GM19023 (cell line): ENCODE results near the gene EIF3L.
A peak's percentile ranks its signal among the peaks of the same experiment; 100 is the strongest.

ENCODE experiments used
- ATAC-seq: cut with Tn5 transposase; IDR thresholded peaks from one replicate; pipeline ENCODE4 v1.9.1; 2021; ENCODE audit warnings: mild to moderate bottlenecking, moderate library complexity; ENCODE audit not compliant: unreplicated experiment

Gene EIF3L

DNA sequence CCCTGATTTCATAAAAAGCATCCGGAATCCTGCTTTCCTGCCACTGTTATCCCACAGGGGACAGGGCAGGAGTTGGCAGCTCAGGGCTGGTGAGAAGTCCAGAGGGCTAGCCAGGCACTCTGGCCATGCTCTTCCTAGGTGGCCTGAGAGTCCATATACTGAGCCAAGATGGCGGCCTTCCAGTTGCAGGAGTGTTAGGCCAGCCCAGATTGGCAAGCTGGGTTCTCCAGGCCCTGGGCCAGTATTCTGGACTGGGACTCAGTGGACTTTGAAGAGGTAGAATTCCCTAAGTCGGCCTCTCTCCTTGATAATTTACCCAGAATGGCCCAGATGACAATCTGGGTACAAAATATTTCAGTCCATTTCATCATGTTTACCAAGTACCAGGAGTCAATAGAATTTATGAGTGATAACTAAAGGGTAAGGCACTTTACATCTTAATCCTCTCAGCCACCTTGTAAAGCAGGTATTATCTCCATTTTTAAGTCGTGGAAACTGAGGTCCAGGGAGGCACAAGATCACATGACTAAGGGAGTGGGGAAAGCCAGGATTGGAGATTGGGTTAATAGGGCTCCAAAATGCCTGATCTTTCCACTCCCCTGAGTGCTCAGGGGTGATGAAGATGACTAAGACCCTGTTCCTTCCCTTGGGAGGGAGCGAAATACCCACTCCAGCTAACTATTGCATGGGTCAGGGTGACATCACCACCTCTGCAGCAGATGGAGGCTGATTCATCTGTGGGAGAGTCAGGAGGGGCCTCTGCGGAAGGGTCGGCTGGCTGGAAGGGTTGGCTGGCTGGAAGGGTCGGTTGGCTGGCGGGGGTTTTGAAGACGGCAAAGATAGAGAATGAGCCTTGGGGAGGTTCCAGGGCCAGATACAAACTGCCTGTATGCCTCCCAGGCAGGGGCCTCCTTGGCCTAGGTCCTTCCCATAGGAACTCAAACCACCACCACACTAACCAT lies 55.6 kb downstream of the EIF3L start:
- ATAC-seq, result no peak

DNA sequence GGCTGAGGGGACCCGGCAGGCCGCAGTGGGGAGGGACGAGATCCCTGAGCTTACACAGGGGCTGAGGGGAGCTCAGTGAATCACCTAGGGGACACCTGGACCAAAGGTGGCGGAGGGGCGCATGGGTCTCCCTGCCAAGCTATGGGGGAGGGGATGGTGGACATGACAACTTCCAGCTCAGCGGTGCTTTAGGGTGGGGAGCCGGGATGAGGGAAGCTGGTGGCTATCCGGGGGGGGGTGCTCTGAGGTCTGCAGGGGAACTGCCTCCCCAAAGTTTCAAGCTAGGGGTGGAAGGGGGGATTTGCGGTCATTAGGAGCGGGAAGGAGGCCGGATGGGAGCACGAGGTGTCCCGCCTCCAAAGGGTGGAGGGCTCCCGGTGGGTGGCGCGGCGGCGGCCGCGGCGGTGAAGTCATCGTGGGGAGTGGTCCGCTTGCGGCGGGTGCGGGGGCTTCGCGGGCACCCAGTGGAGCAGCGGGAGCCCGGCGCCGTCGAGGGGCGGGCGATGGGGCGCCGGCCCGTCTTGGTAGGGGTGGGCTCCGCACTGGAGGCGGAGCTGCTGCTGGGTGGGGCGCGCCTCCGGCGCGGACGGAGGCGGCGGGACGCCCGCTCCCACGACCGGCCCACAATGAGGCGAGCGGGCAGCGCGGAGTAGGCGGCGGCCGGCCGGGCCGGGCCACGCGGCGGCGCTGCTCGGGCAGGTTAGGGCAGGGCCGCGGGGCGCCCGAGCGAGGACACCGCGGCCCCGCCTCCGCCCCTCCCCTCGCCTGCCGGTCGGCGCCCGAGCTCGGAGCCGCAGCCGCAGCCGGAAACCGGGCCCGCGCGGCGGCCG lies 56.5 kb downstream of the EIF3L start, which contains the start of gene MICALL1:
MICALL1 (plus strand) TSS at position 764 of the 830 bp plus-strand sequence. CDS start 126 bp downstream, outside the sequence.
- peak; percentile 80 for ATAC-seq

DNA sequence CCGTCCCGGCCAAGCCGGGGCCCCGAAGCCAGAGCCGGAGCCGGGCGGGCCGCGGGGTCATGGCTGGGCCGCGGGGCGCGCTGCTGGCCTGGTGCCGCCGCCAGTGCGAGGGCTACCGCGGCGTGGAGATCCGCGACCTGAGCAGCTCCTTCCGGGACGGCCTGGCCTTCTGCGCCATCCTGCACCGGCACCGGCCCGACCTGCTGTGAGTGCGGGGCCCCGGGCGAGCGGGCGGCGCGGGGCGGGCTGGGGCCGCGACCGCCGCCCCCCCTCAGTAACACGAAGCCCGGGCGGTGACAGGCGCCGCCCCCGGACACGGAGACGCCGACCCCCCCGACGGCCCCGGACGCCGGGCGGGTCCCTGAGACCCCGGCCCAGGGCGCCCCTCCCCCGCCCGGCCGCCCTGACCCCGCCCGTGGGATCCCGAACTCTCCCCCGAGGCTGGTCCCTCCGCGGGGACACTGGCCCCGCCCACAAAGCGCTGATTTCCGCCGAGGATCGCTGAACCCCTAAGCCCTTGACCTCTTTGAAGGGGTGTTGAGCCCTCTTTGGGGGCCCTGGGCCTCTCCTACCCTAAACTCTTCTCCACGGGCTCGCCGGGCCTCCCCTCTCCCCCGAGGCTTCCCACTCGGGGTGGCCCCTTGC lies 57.3 kb downstream of the EIF3L start:
- ATAC-seq, result peak; percentile 32

DNA sequence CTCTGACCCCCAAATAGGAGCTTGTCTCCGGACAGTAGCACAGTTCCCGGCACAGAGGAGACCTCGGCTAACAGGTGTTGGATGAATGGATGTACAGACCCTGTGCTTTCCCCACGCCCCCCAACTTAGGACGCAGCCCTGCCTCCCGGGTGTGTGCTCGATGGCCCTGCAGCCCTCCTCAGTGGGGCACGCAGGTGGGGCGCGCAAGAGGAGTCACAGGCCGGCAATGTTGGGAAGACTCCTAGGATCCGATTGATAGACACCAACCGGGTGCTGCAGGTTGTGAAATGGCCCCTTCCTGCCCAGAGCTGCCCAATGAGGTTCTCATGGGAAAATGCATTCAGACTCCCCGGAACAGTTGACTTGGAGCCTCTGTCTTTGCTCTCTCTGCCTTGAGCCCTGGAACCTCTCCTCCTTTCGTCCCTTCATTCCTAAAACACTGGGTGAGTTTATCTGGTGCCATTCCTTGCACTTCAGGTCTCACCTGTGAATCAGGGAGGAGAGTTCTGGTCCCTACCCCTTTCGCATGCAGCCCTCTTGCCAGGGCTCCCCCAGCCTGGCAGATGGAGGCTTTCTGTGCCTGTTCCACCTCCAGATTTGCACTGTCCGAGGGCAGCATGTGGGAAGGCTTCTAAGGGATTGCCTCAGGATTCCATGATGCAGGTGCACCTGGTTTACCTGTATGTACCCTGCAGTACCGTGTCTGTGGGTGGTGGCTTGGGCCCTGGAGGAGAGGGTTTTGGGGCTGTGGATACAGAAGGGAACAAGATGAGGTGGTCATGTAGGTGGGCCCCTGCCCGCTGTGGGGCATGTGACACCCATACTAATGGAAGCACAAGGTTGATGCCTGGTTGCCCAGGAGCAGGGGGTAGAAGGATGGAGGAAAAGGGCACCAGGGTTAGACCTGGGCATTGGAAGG lies 58.1 kb downstream of the EIF3L start:
- no peak for ATAC-seq

DNA sequence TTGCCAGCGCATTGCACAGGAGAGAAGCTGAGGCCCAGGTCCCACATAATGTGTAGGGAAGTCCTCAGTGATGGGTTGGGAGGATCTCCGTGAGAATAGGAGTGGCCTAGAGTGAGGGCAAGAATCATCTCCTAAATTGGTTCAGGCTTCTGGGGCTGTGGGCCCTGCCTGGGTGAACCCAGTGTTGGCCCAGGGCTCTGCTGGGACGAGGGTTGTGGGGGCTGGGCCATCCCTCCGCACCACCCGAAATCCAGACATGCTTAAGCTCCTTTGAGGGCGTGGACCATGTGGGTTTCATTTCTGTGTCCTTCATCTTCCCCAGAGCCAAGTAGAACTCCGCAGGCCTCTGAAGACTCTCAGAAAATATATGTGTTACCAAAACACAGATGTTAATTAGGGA lies 60.5 kb downstream of the EIF3L start:
- no peak for ATAC-seq

DNA sequence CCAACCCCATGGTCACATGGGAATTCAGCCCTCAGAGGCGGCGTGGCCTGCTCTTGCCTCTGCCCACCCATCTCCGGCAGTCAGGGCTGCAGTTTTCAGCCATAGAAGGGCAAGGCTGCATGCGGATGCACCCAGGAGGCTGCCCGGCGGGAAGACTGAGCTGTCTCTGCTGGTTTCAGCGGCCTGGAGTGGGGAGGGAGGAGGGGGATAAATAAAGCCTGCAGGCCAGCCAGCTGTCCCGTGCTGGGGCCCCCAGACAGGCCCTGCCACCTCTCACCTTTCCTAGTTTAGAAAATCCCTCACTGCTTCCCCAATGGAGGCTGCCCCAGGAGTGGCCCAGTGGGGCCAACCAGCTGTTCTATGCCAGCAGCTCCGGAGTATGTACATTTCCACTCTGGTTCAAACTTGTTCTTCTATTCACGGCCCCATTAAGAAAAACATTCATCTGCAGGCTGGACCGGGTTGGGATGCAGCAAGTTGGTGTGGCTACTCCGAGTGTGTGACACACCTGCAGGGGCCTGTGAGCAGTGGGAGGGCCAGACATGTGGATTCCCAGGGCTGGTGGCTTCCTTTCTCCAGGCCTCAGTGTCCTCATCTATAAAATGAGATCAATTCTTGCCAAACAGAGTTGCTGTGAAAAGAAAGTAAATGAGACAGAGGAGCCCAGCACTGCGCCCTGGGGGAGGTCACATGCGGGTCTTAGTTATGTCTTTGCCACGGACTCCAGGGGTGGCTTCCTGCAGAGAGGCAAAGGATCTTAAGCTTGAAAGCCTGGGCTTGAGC lies 61.9 kb downstream of the EIF3L start:
- ATAC-seq, result no peak

DNA sequence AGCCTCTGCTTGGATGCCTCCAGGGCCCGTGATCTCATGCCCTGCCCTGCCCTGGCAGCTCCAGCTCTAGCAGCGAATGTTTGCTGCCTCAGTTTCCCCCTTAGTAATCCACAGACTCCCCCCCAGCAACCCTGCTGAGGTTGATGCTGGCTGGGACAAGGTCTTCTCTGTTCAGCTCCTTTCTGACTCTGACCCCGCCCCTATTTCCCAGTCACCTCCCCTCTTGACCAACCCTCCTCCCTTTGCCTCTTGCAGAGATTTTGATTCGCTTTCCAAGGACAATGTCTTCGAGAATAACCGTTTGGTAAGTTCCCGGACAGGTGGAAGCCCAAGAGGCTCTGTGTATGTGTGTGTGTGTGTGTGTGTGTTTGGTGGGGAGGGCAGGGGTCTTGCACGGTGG lies 62.5 kb downstream of the EIF3L start:
- ATAC-seq, result no peak

DNA sequence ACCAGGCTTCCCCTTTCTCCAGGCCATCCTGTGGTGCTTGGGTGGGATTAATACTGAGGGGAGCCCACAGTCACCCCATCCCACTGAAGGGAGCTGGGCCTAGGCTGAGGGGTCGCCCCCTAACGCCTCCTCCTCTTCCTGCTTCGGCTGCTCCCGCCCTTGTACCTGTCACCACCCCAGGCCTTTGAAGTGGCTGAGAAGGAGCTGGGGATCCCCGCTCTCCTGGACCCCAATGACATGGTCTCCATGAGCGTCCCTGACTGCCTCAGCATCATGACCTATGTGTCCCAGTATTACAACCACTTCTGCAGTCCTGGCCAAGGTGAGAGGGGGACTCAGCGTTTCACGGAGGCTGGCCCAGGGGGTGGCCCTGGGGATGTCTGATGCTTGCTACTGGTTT lies 63.0 kb downstream of the EIF3L start:
- no peak for ATAC-seq

DNA sequence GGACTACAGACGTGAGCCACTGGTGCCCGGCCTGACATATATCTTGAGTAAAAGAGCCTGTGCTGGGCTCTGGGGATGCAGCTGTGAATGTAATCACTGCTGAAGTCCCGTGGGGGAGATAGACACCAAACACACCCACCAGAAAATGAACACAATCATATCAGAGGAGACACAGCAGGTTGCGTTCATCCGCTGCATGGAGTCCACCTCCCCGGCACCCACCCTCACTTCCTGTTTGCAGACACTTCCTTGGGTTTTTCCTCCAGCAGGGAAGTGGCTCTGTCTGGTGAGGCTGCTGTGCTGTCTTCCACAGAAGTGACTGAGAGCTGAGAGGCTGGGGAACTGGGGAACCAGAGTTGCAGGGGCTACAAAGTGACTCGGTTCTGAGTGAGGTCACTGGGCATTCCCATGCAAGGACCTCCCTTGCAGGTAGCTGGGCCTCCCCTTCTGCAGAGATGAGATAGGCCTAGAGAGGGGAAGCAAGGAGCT lies 64.1 kb downstream of the EIF3L start:
- no peak for ATAC-seq

DNA sequence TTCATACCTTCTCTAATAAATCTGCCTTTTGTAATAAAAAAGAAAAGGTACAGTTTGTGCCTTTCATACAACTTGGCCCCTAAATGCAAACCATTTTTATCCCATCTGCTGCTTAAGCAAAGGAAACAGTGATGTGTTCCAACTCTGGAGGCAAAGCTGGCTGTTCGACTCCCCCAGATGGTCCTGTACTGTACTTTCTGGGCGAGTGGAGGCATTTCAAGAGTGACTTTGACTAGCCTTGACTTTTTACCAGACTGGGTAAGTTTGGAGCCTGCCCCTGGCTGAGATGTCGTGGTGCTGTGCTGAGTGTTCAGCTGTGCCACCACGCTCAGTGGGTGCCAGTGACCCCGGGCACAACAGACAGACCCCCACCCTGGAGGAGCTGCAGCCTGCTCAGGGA lies 67.1 kb downstream of the EIF3L start:
- no peak for ATAC-seq

DNA sequence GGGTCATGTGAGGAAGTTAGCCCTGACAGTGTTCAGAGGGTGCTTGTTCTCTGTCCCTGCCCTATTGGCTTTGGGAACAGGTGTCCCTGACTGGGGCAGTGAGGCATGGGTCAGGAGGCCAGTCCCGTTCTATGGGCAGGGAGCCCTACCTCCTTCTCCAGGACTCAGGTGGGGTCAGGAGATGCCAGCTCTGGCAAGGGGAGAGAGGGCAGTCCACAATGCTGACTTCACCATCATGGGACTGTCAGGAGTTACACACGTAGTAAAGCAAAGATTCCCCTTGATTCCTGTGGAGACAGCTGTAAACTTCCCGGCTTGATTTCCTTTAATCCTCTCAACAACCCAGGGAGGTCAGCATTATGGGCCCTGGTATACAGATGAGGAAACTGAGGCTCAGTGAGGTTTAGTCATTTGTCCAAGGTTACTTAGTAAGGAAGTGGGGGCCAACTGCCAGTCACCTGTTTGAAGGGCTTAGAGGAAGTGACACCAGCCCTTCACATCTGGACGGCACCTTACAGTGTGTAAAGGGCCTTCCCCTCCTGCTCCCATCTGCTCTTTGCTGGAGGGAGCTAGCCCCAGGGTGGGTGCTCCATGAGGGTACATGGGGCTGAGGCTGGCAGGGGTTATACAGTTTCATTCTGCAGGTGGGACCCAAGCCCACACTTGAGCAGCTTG lies 68.8 kb downstream of the EIF3L start:
- ATAC-seq, result no peak

DNA sequence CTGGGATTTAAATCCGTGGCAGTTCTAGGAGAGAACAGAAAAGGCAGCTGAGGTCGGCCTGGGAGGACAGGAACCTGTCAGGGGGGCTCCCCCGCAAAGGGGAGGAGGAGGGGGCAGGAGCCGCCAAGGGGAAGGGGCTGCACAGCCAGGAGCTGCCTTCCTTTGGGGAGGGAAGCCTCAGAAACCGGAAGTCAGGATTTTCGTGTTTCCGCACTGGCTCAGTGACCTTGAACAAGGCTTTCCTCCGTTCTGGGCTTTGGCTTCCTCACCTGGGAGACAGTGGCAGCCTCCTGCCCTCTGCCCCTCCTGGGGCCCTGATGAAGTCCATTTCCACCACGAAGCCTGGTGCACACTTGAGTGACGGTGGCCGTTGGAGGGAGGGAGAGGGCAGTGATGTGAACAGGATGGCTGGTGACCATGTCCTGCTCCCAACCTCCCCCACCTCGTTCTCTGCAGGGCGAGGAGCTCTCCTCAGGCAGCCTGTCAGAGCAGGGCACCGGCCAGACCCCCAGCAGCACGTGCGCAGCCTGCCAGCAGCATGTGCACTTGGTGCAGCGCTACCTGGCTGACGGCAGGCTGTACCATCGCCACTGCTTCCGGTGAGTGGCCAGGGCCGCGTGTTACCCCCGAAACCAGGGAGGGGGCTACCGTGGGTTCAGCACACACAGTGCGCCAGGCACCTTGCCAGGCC lies 69.5 kb downstream of the EIF3L start:
- no peak for ATAC-seq

DNA sequence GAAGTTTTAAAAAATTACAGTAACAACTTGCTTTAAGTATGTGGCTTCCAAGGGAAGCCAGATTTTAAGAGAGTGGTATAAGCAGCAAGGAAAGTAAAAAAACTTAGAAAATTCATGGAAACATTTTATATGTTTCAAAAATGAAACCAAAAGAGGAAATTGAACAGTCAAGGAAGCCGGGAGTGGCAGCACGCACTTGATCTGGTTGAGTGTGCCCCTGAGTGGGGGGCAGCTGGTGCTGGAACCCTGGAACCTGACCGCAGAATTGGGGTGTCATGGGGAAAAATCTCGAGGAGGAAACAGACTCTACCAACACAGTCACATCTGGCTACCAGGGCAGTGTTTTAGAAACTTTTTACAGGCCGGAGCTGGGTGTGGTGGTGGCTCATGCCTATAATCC lies 70.9 kb downstream of the EIF3L start:
- no peak for ATAC-seq

DNA sequence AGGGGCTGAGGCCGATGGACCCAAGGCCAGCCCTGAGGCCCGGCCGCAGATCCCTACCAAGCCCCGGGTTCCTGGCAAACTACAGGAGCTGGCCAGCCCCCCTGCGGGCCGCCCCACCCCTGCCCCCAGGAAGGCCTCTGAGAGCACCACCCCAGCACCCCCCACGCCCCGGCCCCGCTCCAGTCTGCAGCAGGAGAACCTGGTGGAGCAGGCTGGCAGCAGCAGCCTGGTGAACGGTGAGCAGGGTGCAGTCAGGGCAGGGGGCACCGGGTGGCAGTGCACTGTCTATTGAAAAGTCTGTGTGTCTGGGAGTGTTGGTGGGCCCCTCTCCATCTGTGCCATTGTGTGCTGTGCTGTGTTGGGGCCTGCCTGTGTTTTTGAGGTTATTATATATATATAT lies 73.0 kb downstream of the EIF3L start:
- no peak for ATAC-seq

DNA sequence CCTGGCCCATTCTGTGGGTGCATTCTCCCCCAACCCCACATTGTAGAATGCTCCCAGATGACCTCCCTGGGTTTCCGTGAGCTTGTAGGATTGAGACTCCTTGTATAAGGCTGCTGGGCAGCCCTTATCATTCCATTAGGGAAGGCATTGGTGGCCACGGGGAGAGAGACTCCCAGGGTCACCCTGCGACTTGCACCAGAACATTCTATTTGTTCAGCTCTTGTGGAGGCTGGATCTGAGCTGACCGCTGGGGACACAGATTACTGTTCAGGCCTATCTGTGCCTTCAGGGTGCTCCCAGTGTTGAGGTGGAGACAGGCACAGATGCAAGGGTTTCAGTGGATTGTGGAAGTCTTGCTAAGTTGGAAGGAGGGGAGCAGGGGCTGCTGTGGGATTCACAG lies 74.7 kb downstream of the EIF3L start:
- no peak for ATAC-seq

DNA sequence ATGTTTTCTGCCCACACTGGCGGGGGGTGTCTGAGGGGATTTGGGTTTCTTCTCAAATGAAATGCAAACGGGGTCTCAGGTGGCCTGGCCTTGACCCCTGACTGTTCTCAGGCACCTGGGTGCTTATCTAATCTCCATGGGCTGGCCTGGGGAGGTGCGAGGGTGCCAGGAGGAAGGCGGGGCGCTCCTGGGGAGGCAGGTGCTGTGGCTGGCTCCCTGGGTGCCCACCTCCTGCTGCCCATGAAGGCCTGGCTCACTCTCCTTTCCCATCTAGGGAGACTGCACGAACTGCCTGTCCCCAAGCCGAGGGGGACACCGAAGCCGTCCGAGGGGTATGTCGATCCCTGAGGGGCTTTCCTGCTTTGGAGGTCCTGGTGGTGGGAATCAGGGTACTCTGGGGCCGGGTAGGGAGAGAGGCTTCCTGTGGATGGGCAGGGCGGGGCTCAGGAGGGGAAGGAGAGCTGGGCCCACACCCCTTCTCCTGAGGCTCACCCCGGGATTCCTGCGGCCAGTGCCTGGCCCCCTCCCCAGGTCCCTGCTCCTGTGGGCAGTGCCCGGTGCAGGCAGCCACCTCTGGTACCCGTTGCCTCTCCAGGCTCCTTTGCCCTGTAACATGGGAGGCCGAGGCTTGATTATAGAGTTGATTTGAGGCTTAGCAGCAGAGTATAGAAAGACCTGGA lies 75.3 kb downstream of the EIF3L start:
- ATAC-seq, result no peak

DNA sequence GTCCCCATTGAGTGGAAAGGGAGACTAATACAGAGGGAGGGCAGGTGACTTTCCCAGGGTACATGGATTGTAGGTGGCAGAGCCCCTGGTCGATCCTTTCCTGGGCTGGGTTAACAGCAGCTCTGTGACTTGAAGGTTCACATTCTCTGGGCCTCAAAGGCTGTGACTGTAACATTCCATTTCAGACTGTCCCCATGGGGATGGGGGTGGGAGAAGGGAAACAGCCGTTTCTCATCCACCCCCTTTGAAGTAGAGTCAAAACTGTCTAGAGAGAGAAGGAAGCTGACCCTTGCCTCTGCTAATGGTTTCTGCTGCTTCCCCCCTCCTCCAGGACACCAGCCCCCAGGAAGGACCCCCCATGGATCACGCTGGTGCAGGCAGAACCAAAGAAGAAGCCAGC lies 76.1 kb downstream of the EIF3L start:
- ATAC-seq, result no peak

DNA sequence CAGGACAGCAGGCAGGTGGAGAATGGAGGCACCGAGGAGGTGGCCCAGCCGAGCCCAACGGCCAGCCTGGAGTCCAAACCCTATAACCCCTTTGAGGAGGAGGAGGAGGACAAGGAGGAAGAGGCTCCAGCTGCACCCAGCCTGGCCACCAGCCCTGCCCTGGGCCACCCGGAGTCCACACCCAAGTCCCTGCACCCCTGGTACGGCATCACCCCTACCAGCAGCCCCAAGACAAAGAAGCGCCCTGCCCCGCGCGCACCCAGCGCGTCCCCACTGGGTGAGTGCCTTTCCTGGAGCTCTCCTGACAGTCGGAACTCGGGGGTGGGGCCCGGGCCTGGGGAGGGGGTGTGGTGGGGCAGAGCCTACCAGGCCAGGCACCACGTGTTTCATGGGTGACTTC lies 76.5 kb downstream of the EIF3L start:
- ATAC-seq, result no peak
